Jurkat, Clone E6-1 (cell line): ENCODE data around the gene CGN.

ENCODE experiments used
- DNase-seq: peaks from one replicate; pipeline ENCODE4 v3.0.0-alpha.2; 2011; ENCODE audit warnings: low read depth, low spot score
- H3K4me3 ChIP-seq: 2 replicates; pipeline ENCODE4 v1.5.1; 2011; ENCODE audit warnings: mild to moderate bottlenecking, low read length, control low read depth, moderate library complexity

CGN gene

DNA sequence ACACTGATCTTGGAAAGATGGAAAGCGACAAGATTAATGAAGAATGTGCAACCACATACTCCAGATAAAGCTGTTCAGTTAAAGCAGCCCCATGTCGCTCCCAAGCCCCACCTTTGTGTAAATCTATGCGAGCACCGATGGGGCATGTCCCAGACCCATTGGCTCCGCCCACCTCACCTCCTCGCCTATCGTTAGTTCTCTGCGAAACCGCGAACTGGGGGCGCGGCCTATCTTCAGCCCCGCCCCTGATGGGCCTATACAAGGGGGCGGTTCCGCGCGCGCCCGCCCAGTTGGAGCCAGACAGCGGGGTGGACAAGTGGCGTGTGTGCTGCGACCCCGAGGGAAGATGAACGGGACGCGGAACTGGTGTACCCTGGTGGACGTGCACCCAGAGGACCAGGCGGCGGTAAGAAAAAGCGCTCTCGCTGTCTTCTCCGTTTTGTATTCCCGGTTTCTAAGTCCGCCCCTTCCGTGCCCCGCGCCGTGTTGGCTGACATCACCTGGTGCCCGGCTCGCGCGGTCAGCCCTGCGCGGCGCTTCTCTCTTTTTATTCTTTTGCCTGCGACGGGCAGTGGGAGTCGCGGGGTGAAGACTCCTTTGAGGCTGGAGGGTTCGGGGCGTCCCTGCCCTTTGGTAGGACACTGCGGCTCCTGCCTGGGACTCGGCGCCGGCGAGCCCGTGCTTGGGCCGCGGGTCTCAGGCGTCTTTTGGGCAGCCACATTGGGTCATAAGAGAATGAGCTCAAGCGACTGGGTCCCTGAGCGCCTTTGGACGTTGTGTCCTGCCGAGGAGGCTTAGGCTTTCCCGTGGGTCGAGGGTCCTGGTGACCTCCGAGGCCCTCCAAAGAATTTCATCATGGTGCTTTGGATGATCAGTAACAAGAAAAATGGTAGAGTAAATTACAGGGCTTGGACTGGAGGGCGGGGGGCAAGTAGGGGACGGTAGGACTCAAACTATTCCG, 29.1 kb downstream of the CGN start, which contains the start of gene TUFT1:
Gene TUFT1 (plus strand): TSS at position 289 of the 961 bp plus-strand sequence. CDS start 58 bp downstream, at position 347.
- DNase-seq = peak; percentile 64
- peak within 1 kb of the TSS; percentile 53 for H3K4me3 ChIP-seq

DNA sequence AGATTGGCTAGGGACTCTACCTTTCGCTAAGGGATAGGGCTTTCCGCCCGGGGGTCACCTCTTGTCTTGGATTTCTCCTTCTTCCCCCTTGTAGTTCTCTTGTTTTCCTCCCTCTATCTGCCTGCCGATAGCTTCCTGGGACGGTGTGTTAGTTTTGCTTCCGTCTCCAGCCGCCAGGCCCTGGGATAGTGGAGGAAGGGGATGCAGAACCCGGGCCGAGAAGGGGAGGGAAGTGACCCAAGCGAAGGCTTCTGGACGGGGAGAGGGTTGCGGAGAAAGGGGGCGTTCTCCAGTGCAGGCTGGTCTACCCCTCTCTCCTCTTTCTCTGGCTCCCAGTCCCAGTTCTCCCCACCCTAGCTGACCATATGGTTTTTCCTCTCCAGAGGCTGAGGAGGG, 29.8 kb downstream of the CGN start:
- no peak for DNase-seq
- H3K4me3 ChIP-seq = no peak overlapping the region

- no peak overlapping the region for H3K4me3 ChIP-seq
- DNase-seq = no peak
These were observed 30.6 kb downstream of the CGN start for GRCh38 chr1:151541752-151542151.

DNA sequence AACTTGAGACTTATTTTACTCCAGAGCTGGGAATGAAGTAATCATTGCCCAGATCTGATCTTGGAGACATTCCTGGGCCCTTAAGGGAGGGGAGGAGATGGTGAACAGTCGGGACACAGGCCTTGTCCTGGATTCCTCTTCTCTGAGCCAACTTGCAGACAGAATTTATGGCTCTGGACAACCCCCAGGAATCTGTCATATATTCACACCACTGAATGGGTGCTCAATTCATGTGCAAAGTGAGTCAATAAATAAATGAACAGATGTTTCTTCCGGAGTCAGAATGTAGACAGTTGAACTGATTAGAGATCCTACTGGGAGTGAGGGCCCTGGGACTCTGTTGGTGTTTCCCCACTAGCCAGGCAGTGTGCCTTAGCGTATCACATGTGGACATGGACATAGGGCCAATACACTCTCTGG, 31.5 kb downstream of the CGN start:
- H3K4me3 ChIP-seq = no peak overlapping the region
- no peak for DNase-seq

GRCh38 chr1:151545542-151545941, 34.4 kb downstream of the CGN start:
- DNase-seq = no peak
- no peak overlapping the region for H3K4me3 ChIP-seq

GRCh38 chr1:151546011-151546925, 35.1 kb downstream of the CGN start:
- DNase-seq = no peak
- H3K4me3 ChIP-seq = no peak overlapping the region

DNA sequence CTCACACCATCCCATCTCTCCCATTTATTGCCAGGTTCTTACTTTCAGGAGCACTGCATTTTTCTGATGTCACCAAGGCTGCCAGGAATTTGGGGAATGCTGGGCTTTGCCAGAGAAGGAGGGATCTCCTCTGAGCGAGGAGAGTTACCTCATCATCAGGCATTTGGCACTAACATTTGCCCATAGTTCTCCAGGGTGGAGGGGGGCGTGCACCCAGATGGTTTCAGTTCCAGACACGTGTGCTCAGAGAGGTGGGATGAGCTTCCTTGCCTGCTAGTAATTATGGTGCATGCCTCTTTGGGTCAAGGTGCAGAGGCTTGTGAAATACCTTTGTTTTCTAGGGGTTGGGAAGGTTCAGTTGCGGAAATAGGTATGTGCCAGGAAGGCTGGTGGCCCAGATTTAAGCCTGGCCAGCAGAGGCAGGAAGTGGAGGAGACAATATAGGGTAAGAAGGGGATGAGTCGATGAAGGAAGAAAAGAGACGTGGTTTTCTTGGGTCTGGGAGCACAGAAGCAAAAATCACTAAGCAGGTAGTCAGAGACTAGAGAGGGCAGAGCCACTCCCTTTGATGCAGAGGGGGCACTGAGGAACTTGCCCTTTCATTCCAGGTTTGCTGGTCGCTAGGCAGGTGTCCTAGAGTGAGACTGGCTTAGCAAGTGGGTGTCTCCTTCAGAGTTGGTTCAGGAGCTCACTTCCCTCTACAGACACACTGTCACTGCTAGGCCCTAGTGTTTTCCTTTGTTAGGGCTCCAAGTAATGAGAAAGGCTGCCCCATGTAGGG, 36.1 kb downstream of the CGN start:
- no peak overlapping the region for H3K4me3 ChIP-seq
- no peak for DNase-seq

DNA sequence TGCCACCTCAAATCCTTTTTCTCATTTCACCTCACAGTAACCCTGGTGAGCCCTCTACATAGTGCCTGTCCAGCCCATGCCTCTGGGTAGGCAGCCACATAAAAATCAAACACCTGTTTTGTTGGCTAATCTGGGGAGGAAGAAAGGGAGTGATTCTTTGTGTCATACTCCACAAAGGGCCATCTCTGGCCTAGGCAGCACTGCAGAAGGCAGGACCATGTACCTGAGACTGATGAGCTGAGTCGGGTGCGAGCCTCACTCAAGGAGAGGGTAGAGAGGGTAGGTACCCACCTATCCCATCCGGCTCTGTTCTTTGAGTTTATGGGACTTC, 36.7 kb downstream of the CGN start:
- no peak overlapping the region for H3K4me3 ChIP-seq
- no peak for DNase-seq

GRCh38 chr1:151549199-151549598, 38.0 kb downstream of the CGN start:
- no peak for DNase-seq
- H3K4me3 ChIP-seq = no peak overlapping the region

GRCh38 chr1:151553659-151554058, 42.5 kb downstream of the CGN start:
- no peak overlapping the region for H3K4me3 ChIP-seq
- no peak for DNase-seq

DNA sequence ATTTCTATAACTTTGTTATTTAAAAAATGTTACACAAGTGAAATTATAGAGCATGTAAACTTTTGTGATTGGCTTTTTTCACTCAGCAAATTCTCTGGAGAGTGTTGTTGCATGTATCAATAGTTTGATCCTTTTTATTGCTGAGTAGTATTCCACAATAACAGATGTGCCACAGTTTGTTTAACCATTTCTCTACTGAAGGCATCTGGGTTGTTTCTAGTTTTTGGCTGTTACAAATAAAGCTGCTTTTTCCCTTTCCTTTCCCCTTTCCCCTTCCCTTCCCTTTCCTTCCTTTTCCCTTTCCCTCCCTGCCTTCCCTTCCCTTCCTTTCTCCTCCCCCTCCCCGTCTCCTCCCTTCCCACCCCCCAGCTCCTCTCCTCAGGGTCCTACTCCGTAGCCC, 44.9 kb downstream of the CGN start:
- no peak for DNase-seq
- H3K4me3 ChIP-seq = no peak overlapping the region

- H3K4me3 ChIP-seq = no peak overlapping the region
- DNase-seq = no peak
These were observed 51.5 kb downstream of the CGN start for GRCh38 chr1:151562661-151563060.

DNA sequence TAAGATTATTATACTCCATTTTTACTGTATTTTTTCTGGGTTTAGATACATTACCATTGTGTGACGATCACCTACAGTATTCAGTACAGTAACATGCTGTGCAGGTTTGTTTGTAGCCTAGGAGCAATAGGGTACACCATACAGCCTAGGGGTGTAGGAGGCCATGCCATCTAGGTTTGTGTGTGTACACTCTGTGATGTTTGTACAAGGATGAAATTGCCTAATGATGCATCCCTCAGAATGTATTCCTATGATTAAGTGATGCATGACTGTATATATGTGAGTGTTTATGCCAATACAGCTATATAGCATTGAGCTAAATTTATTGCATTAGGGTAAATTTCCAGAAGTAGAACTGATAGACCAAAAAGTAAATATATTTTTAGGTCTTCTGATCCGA, 52.2 kb downstream of the CGN start:
- H3K4me3 ChIP-seq = no peak overlapping the region
- no peak for DNase-seq

GRCh38 chr1:151565502-151566189, 54.5 kb downstream of the CGN start:
- no peak for DNase-seq

GRCh38 chr1:151568626-151569088, 57.5 kb downstream of the CGN start:
- H3K4me3 ChIP-seq = no peak overlapping the region
- no peak for DNase-seq

More at GRCh38 chr1:151565502-151566189, 54.5 kb downstream of the CGN start:
- H3K4me3 ChIP-seq = no peak overlapping the region

DNA sequence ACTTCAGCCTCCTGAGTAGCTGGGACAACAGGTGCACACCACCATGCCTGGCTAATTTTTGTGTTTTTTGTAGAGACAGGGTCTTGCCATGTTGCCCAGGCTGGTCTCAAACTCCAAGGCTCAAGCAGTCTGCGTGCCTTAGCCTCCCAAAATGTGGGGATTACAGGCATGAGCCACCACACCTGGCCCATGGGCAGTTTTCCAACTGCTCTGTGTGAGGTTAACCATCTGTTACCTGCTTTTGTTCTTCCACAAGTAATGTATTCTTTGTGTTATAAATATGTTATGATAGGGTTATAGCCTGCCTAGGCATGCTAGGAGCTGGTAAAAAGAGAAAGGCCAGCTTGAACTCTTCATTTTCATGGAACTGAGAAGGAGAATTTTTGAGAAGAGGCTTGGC, 59.6 kb downstream of the CGN start:
- H3K4me3 ChIP-seq = no peak overlapping the region
- DNase-seq = no peak

DNA sequence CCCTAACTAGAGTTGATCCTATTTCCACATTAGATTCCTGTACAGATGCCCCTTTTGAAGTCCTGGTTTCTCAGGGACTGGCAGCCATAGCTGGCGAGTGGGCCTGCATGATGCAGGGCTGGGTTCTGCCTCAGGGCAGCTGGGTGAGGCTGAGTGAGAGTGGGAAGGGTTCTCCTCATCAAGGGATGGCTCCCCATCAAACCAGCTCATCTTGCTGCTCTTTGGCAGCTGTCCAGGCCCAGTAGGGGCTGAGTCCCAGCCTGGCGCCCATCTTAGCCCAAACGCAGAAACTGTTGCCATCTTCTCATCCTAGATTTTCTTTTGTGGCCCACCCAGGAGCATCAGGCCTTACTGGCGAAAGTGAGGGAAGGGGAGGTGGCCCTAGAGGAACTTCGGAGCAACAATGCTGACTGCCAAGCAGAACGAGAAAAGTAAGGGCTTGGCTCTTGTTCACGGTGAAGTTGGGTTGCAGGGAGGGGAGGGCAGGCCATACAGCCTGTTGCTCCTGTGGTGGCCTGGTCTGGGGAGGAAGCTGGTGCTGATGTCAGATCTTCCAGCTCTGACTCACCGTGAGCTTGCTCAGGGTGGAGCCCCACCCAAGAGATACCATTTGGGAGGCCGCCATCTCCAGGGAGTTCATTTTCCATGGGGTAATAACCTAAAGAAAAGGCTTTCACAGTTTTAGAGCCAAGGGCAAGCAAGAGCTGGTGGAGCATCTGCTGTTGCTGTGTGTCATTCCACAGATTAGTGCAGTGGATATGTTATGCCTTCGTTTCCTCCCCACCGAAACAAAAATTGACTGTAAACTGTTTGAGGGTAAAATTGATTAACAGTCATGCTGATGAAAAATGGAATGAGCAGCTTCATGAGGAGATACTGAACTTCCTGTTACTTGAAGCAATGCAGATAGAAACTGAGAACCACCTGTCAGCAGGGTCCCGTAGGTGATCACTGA, 63.7 kb downstream of the CGN start:
- no peak overlapping the region for H3K4me3 ChIP-seq
- DNase-seq = no peak

- no peak overlapping the region for H3K4me3 ChIP-seq
These were observed 66.0 kb downstream of the CGN start for GRCh38 chr1:151577173-151577572.

More at GRCh38 chr1:151577173-151577572, 66.0 kb downstream of the CGN start:
- DNase-seq = no peak
